ENCODE measurements around the gene SLC26A6. TPM values are rescaled to one million over a fixed set of nuclear protein-coding genes. Genes with fewer than 3 reads are reported as not detected.

The SLC26A6 gene
- total and polyA plus RNA-seq, 10 of the 15 experiments (the other 5 are each of a cell fraction or from before 2014, with no cell fraction given) = 2.1 to 24.9 (median 13.3) TPM

DNA sequence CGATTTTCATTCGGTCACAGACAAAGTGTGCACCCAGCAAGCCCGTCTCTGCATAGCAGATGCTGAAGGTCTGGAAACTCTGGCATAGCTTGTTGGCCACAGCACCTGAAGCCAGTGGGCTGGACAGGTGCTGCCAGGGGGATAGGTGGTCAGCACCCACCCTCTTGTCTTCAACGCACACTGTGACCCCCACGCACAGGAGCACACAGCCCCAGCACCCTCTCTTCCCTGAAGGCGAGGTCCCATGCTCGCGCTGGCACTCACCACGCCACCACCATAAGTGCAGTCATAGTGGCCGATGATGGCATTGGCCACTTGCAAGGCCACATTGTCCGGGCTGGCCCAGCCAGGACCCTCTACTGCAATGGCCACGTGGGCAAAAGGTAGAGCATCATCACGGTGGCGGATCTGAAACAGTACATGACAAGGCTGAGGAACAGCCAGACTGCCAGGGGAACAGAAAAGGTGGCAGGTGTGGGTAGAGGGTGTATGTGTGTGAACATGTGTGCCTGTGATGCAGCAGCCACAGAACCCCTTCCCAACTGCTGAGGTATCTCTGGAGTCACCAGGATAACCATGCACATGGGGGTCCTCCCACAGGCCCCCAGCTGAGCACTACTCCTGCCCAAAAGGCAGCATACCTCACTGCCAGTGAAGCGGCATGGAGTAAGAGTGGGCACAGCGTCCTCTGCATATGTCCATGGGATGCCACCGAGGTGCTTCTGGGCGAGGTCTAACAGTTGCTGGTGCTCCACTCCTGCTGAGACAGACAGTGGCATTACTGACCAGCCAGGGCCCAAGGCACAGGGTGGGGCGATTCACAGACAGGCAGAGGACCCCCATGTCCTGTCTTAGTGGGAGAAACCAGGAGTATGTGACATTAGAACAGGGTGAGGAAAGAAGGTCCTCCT, 34.3 kb downstream of the SLC26A6 start:
- CTCF ChIA-PET = no interaction called here
- Histone ChIP-seq H4K20me1 (ENCODE audit: control insufficient read depth, insufficient read depth) (peaks cover 4% of the 10 kb centered on the region; the same call in 1 of the 2 replicates), H3K4me1 (ENCODE audit: control insufficient read depth, insufficient read depth, low read length) (no peaks in the 10 kb centered on the region; the same call in 1 of the 2 replicates), H3K4me3 (no peak overlapping the region), H3K27ac (ENCODE audit: control insufficient read depth, insufficient read depth) (no peak overlapping the region), H3K9ac (ENCODE audit: control insufficient read depth, insufficient read depth, low read length) (no peak overlapping the region), H3K36me3 (ENCODE audit: control insufficient read depth in 2 of 2, insufficient read depth in 2 of 2, low read length in 1 of 2) (peaks cover 40 to 50% of the 10 kb centered on the region in 2 experiments), H3K4me2 (ENCODE audit: control insufficient read depth, insufficient read depth) (no peak overlapping the region), H3K9me3 (replicated peaks; ENCODE audit: control insufficient read depth, insufficient read depth, low read length) (no peaks in the 10 kb centered on the region), H3K27me3 (replicated peaks in 1 of 2; ENCODE audit: control insufficient read depth in 2 of 2, insufficient read depth in 2 of 2, low read length in 1 of 2) (no peaks in the 10 kb centered on the region), H3K79me2 (ENCODE audit: control insufficient read depth, insufficient read depth, low read length) (no peaks in the 10 kb centered on the region), H2AFZ (ENCODE audit: control insufficient read depth, low read depth, low read length) (no peak overlapping the region)
- TF ChIP-seq, protein P1, sequence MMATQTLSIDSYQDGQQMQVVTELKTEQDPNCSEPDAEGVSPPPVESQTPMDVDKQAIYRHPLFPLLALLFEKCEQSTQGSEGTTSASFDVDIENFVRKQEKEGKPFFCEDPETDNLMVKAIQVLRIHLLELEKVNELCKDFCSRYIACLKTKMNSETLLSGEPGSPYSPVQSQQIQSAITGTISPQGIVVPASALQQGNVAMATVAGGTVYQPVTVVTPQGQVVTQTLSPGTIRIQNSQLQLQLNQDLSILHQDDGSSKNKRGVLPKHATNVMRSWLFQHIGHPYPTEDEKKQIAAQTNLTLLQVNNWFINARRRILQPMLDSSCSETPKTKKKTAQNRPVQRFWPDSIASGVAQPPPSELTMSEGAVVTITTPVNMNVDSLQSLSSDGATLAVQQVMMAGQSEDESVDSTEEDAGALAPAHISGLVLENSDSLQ (IDR thresholded peaks at IDR 0.05) = no peak
- no peak for TF ChIP-seq FOS (IDR thresholded peaks at IDR 0.05; ENCODE audit: borderline replicate concordance, extremely low read depth, insufficient read length)
- TF ChIP-seq ZNF622 (IDR thresholded peaks at IDR 0.05) = no peak
- no peak for TF ChIP-seq RUNX3 (IDR thresholded peaks at IDR 0.05; ENCODE audit: low read length)
- no peak for TF ChIP-seq STAT1 (conservative IDR thresholded peaks at IDR 0.05)
- TF ChIP-seq PAX5 (IDR thresholded peaks at IDR 0.05; ENCODE audit: borderline replicate concordance, low read depth, low read length) = no peak
- TF ChIP-seq SIN3A (IDR thresholded peaks at IDR 0.05; ENCODE audit: low read depth, low read length) = no peak
- TF ChIP-seq YBX1 (IDR thresholded peaks at IDR 0.05) = no peak
- TF ChIP-seq IKZF2 (IDR thresholded peaks at IDR 0.05) = no peak
- TF ChIP-seq SREBF1 (IDR thresholded peaks at IDR 0.05; ENCODE audit: low read length) = no peak
- no peak for TF ChIP-seq STAT3 (IDR thresholded peaks at IDR 0.05; ENCODE audit: low read depth, low read length)
- no peak for TF ChIP-seq NR2C2 (IDR thresholded peaks at IDR 0.05; ENCODE audit: borderline replicate concordance, control insufficient read depth, insufficient read length, low read depth)
- TF ChIP-seq, protein P2, sequence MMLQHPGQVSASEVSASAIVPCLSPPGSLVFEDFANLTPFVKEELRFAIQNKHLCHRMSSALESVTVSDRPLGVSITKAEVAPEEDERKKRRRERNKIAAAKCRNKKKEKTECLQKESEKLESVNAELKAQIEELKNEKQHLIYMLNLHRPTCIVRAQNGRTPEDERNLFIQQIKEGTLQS (IDR thresholded peaks at IDR 0.05; ENCODE audit: borderline replicate concordance, extremely low read depth, low read depth, low read length) = no peak
- TF ChIP-seq ZZZ3 (IDR thresholded peaks at IDR 0.05; ENCODE audit: control insufficient read depth, insufficient read length, low read depth) = no peak
- TF ChIP-seq, protein P3, sequence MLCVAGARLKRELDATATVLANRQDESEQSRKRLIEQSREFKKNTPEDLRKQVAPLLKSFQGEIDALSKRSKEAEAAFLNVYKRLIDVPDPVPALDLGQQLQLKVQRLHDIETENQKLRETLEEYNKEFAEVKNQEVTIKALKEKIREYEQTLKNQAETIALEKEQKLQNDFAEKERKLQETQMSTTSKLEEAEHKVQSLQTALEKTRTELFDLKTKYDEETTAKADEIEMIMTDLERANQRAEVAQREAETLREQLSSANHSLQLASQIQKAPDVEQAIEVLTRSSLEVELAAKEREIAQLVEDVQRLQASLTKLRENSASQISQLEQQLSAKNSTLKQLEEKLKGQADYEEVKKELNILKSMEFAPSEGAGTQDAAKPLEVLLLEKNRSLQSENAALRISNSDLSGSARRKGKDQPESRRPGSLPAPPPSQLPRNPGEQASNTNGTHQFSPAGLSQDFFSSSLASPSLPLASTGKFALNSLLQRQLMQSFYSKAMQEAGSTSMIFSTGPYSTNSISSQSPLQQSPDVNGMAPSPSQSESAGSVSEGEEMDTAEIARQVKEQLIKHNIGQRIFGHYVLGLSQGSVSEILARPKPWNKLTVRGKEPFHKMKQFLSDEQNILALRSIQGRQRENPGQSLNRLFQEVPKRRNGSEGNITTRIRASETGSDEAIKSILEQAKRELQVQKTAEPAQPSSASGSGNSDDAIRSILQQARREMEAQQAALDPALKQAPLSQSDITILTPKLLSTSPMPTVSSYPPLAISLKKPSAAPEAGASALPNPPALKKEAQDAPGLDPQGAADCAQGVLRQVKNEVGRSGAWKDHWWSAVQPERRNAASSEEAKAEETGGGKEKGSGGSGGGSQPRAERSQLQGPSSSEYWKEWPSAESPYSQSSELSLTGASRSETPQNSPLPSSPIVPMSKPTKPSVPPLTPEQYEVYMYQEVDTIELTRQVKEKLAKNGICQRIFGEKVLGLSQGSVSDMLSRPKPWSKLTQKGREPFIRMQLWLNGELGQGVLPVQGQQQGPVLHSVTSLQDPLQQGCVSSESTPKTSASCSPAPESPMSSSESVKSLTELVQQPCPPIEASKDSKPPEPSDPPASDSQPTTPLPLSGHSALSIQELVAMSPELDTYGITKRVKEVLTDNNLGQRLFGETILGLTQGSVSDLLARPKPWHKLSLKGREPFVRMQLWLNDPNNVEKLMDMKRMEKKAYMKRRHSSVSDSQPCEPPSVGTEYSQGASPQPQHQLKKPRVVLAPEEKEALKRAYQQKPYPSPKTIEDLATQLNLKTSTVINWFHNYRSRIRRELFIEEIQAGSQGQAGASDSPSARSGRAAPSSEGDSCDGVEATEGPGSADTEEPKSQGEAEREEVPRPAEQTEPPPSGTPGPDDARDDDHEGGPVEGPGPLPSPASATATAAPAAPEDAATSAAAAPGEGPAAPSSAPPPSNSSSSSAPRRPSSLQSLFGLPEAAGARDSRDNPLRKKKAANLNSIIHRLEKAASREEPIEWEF (IDR thresholded peaks at IDR 0.05; ENCODE audit: insufficient replicate concordance, low read depth, low read length) = no peak
- RAD21 ChIA-PET (ENCODE audit: unreplicated experiment) = no interaction called here
- SMC1A ChIA-PET (ENCODE audit: uncharacterized antibody, unreplicated experiment) = no interaction called here
- in situ Hi-C loops (cut with MboI) = no loop called here
- BruUV-seq (replicated peaks) = no TSS peak
- POLR2A ChIA-PET = no interaction called here
- intact Hi-C loops (cut with micrococcal nuclease; ENCODE audit: unreplicated experiment) = no loop called here
- DNase-seq (ENCODE audit: low read depth, low spot score) (no peak), FAIRE-seq (no peak), ATAC-seq (no peak)
- WGBS (ENCODE audit: insufficient coverage, insufficient replicate concordance, low lambda C conversion rate, missing lambda C conversion rate) = 94% methylated on average over 19 of the region's 19 CpGs
